SK-N-SH treated with all-trans-retinoic acid at 6 μM for 48 hours (cell line): ENCODE measurements around the gene NPAS2.

Experiments
- ARNTL ChIP-seq: fragments of 450-650 bp; formaldehyde crosslinking; IDR thresholded peaks from 2 replicates; pipeline ENCODE4 v1.5.0; 2020; ENCODE audit warnings: low read depth, mild to moderate bottlenecking, moderate library complexity, borderline replicate concordance
- TF ChIP-seq, protein P1 (sequence below): fragments of 250-450 bp; sonication (Bioruptor Pico); IDR thresholded peaks from 2 replicates; pipeline ENCODE4 v1.8.0; 2020; ENCODE audit warnings: mild to moderate bottlenecking, moderate library complexity, borderline replicate concordance

DNA sequence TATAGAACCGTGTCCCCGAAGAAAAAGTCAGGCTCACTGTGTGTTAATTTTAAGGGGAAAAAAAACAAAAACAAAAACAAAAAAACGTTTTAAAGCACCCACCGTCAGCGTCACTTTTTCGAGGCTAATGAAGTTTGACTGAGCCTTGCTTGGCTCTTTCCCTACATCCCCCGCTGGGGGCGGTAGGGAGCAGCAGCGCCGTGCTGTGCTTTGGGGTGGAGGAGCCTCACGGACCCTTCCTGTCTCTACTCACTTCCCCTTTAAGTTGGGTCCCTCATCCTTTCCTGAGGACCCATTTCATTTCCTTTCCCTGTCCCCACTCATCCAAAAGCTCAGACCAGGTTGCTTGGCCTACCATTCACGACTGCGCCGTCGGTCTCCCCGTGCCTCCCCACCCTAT is 99.4 kb downstream of the NPAS2 start:
- TF ChIP-seq, protein P1, sequence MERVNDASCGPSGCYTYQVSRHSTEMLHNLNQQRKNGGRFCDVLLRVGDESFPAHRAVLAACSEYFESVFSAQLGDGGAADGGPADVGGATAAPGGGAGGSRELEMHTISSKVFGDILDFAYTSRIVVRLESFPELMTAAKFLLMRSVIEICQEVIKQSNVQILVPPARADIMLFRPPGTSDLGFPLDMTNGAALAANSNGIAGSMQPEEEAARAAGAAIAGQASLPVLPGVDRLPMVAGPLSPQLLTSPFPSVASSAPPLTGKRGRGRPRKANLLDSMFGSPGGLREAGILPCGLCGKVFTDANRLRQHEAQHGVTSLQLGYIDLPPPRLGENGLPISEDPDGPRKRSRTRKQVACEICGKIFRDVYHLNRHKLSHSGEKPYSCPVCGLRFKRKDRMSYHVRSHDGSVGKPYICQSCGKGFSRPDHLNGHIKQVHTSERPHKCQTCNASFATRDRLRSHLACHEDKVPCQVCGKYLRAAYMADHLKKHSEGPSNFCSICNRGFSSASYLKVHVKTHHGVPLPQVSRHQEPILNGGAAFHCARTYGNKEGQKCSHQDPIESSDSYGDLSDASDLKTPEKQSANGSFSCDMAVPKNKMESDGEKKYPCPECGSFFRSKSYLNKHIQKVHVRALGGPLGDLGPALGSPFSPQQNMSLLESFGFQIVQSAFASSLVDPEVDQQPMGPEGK (CRISPR knock-in tag), result no peak
- no peak for TF ChIP-seq ARNTL (CRISPR knock-in tag)
